ENCODE data around the gene ECHS1.

DNA sequence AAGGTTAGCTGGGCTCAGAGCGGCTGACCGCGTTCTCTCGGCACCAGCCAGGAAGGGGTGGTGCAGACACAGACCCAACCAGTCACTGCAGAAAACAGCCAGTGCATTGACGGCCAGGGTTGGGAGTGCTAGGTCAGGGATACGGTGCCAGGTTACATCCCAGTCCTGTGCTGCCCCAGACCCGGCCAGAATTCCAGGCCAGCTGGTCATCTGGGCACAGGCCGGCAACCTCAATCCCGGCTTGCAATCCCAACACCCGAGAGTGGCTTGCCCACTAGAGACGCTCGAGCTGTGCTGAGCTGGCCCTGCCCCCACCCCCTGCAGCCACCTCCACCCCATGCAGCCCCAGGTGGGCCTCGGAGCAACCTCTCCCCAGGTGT lies 22.2 kb downstream of the ECHS1 start:
- TF ChIP-seq, protein P1, sequence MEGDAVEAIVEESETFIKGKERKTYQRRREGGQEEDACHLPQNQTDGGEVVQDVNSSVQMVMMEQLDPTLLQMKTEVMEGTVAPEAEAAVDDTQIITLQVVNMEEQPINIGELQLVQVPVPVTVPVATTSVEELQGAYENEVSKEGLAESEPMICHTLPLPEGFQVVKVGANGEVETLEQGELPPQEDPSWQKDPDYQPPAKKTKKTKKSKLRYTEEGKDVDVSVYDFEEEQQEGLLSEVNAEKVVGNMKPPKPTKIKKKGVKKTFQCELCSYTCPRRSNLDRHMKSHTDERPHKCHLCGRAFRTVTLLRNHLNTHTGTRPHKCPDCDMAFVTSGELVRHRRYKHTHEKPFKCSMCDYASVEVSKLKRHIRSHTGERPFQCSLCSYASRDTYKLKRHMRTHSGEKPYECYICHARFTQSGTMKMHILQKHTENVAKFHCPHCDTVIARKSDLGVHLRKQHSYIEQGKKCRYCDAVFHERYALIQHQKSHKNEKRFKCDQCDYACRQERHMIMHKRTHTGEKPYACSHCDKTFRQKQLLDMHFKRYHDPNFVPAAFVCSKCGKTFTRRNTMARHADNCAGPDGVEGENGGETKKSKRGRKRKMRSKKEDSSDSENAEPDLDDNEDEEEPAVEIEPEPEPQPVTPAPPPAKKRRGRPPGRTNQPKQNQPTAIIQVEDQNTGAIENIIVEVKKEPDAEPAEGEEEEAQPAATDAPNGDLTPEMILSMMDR (conservative IDR thresholded peaks at IDR 0.05 in 1 of 2, IDR thresholded peaks at IDR 0.05 in 1 of 2; ENCODE audit: extremely low read depth in 1 of 2, insufficient read depth in 1 of 2, low read depth in 1 of 2, low read length in 2 of 2), result no peak
- no peak for TF ChIP-seq EZH2 (IDR thresholded peaks at IDR 0.05; ENCODE audit: borderline replicate concordance, low read length)
